ENCODE data around the gene LETM1. TPM values are rescaled to one million over a fixed set of nuclear protein-coding genes. Genes with fewer than 3 reads are reported as not detected.
A peak's percentile ranks its signal among the peaks of the same experiment; 100 is the strongest.

The LETM1 gene
- total and polyA plus RNA-seq, 2 of the 13 experiments (the other 11 are each of a cell fraction or from before 2014, with no cell fraction given) = 9.7 to 41.6 TPM

DNA sequence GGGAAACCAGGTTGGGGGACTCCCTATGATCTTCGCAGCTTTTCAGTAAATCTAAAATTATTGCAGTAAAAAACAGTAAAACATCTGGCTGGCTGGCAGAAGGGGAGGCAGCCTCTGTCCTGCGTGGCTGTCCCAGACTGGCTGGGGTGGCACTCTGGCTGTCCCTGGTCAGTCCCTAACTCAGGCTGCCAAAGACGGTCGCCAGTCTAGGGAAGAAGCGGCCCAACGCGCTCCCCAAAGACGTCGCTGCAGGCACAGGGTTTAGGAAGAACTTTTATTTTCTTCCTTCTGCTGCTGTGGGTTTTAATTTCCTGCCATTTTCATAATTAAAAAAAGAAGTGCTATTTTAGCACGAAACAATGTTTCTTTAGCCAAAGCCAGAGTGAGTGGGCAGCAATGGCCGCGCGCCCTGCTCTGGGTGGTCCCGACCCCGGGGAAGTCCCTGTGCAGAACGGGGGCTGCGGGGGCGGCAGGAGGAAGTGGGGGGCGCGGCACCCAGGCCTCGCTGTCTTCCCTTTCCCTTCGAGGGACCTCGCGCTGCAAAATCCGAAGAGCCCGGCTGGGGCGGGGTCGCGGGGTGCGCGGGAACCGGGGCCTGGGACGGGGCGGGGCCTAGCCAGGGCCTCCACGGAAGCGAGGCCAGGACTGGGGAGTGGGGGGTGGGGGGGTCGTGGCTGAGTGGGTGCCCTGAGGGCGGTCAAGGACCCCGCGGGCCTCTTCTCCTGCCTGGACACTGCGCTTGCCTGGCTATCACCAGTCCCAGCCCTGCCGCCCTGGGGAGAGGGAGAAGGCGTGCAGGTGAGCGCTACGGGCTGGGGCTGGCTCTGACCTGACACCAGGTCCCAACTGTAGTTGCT is 6.3 kb upstream of the LETM1 start:
- H3K9me3 ChIP-seq (ENCODE audit: low read length) = no peaks in the 10 kb centered on the region
- peaks cover 4% of the 10 kb centered on the region for H3K79me2 ChIP-seq (ENCODE audit: insufficient read depth, low read length)
- peak overlapping the region; percentile 93 for H3K4me2 ChIP-seq (ENCODE audit: low read depth, low read length)
- FAIRE-seq (no peak), ATAC-seq (no peak), DNase-seq (ENCODE audit: low spot score) (no peak)
- H3K27me3 ChIP-seq (ENCODE audit: control insufficient read depth in 1 of 2, insufficient read depth in 2 of 2, low read length in 2 of 2) = no peaks in the 10 kb centered on the region
- intact Hi-C loops (cut with micrococcal nuclease; ENCODE audit: unreplicated experiment) = no loop called here
- no peaks in the 10 kb centered on the region for H3K36me3 ChIP-seq (replicated peaks in 1 of 2; ENCODE audit: control insufficient read depth in 1 of 2, insufficient read depth in 2 of 2, low read length in 2 of 2)
- POLR2A ChIA-PET = interaction anchor here (0.7 to 2.7 kb wide), 4 partner anchors 13 to 103 kb away, joined by 3 to 8 read pairs (median 4); no protein-coding TSS in a partner anchor
- CTCF ChIA-PET (ENCODE audit: low intra/inter-chr PET ratio, low total read pairs) = no interaction called here
- TF ChIP-seq ZNF335 (CRISPR knock-in tag; IDR thresholded peaks at IDR 0.05) = no peak
- TF ChIP-seq ZNF337 (CRISPR knock-in tag; IDR thresholded peaks at IDR 0.05; ENCODE audit: borderline replicate concordance, low read depth) = no peak
- TF ChIP-seq KLF9 (CRISPR knock-in tag; IDR thresholded peaks at IDR 0.05; ENCODE audit: low read depth) = no peak
- 0 out of 2 replicates have a peak, but pooled peaks have one; percentile 36 for TF ChIP-seq ZBTB38 (CRISPR knock-in tag; IDR thresholded peaks at IDR 0.05)
- TF ChIP-seq, protein P1, sequence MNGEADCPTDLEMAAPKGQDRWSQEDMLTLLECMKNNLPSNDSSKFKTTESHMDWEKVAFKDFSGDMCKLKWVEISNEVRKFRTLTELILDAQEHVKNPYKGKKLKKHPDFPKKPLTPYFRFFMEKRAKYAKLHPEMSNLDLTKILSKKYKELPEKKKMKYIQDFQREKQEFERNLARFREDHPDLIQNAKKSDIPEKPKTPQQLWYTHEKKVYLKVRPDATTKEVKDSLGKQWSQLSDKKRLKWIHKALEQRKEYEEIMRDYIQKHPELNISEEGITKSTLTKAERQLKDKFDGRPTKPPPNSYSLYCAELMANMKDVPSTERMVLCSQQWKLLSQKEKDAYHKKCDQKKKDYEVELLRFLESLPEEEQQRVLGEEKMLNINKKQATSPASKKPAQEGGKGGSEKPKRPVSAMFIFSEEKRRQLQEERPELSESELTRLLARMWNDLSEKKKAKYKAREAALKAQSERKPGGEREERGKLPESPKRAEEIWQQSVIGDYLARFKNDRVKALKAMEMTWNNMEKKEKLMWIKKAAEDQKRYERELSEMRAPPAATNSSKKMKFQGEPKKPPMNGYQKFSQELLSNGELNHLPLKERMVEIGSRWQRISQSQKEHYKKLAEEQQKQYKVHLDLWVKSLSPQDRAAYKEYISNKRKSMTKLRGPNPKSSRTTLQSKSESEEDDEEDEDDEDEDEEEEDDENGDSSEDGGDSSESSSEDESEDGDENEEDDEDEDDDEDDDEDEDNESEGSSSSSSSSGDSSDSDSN (CRISPR knock-in tag; IDR thresholded peaks at IDR 0.05) = no peak
- in situ Hi-C loops (cut with HindIII; ENCODE audit: extremely low pct_ligation_motif_present, low pct_unique_long_range_greater_than_20kb) = loop anchor here (5.0 kb wide), 1 partner anchor 40 kb away; no protein-coding TSS in a partner anchor
- H3K27ac ChIP-seq (ENCODE audit: extremely low read length, insufficient read depth, low read length) = peak overlapping the region; percentile 86
- H4K20me1 ChIP-seq (ENCODE audit: insufficient read depth, low read length) = no peaks in the 10 kb centered on the region
- peaks cover 85% of the 10 kb centered on the region for H3K4me1 ChIP-seq (ENCODE audit: insufficient read depth, low read length)
- H2AFZ ChIP-seq (ENCODE audit: low read length) = no peak overlapping the region
- BruUV-seq (replicated peaks) = no TSS peak
- peak overlapping the region; percentile 67 for H3K9ac ChIP-seq (ENCODE audit: insufficient read depth, low read depth, low read length)
- WGBS (ENCODE audit: low lambda C conversion rate) = 91% methylated on average over 29 of the region's 45 CpGs
- peak overlapping the region; percentile 55 to 75 (median 64); a peak in 5 of 6 replicates for H3K4me3 ChIP-seq (replicated peaks in 1 of 3; ENCODE audit: insufficient read depth in 1 of 3, low read depth in 2 of 3, low read length in 3 of 3)
